IMR-90 (cell line): ENCODE measurements around the gene WBP1L. TPM values are rescaled to one million over a fixed set of nuclear protein-coding genes. Genes with fewer than 3 reads are reported as not detected.

ENCODE experiments used
- ATAC-seq: fragments of 200-7000 bp; cut with Tn5 transposase; 2 replicates; pipeline ENCODE4 v1.9.1; 2020; ENCODE audit warnings: low read depth, mild to moderate bottlenecking, moderate library complexity
- BruUV-seq: library from RNA; stranded (reverse); fragments of 400-500 nt; replicated peaks from 2 replicates; lab custom pipeline; 2021; lab: Mats Ljungman, UMichigan
- CTCF ChIA-PET: fragments of 300-600 bp; formaldehyde crosslinking; extraction: SDS; loops from one replicate; lab custom pipeline; 2021; ENCODE audit warnings: antibody characterized with exemption; lab: Yijun Ruan, JAX
- POLR2A ChIA-PET: fragments of 300-600 bp; sonication (Branson Sonifier 250); formaldehyde crosslinking; loops from one replicate; lab custom pipeline; 2022; ENCODE audit warnings: antibody characterized with exemption; ENCODE audit not compliant: unreplicated experiment; lab: Charles Lee
- DNase-seq: peaks from one replicate; pipeline ENCODE4 v3.0.0; 2013
- H2AFZ ChIP-seq: replicated peaks from 2 replicates; pipeline ENCODE3; 2013; ENCODE audit warnings: low read length, mild to moderate bottlenecking; ENCODE audit not compliant: poor library complexity
- H2AK5ac ChIP-seq: 2 replicates; pipeline ENCODE4 v1.6.1; 2013; ENCODE audit warnings: low read depth, low read length, inconsistent platforms
- H2AK9ac ChIP-seq: replicated peaks from 2 replicates; pipeline ENCODE3; 2013; ENCODE audit warnings: mild to moderate bottlenecking, low read depth, low read length, moderate library complexity; ENCODE audit not compliant: poor library complexity
- H2BK120ac ChIP-seq: 2 replicates; pipeline ENCODE4 v1.6.1; 2013; ENCODE audit warnings: low read depth, low read length, inconsistent platforms
- H2BK15ac ChIP-seq: 3 replicates; pipeline ENCODE4 v1.6.1; 2013; ENCODE audit warnings: low read depth, low read length, inconsistent platforms
- H2BK20ac ChIP-seq: 2 replicates; pipeline ENCODE4 v1.6.1; 2013; ENCODE audit warnings: low read depth, mild to moderate bottlenecking, inconsistent platforms, low read length, moderate library complexity
- H2BK5ac ChIP-seq: 2 replicates; pipeline ENCODE4 v1.6.1; 2013; ENCODE audit warnings: mild to moderate bottlenecking, low read depth, low read length, inconsistent platforms; ENCODE audit not compliant: poor library complexity, severe bottlenecking
- H3K14ac ChIP-seq: replicated peaks from 2 replicates; pipeline ENCODE4 v1.6.1; 2013; ENCODE audit warnings: low read depth, low read length, inconsistent platforms
- H3K18ac ChIP-seq: 2 replicates; pipeline ENCODE4 v1.6.1; 2013; ENCODE audit warnings: low read depth, low read length, control low read depth
- H3K23ac ChIP-seq: 2 replicates; pipeline ENCODE4 v1.6.1; 2013; ENCODE audit warnings: low read depth, low read length, inconsistent platforms
- H3K27ac ChIP-seq: 2 replicates; pipeline ENCODE4 v1.5.1; 2013; ENCODE audit warnings: mild to moderate bottlenecking, control low read depth, low read length; ENCODE audit not compliant: insufficient read depth
- H3K27me3 ChIP-seq: 2 replicates; pipeline ENCODE4 v1.6.1; 2013; ENCODE audit warnings: low read length; ENCODE audit not compliant: control insufficient read depth, insufficient read depth
- H3K36me3 ChIP-seq: 2 replicates; pipeline ENCODE4 v1.6.1; 2013; ENCODE audit warnings: low read length, mixed read lengths; ENCODE audit not compliant: control insufficient read depth, insufficient read depth
- H3K4ac ChIP-seq: 2 replicates; pipeline ENCODE4 v1.6.1; 2013; ENCODE audit warnings: low read depth, low read length, inconsistent platforms
- H3K4me1 ChIP-seq: 2 replicates; pipeline ENCODE4 v1.6.1; 2013; ENCODE audit warnings: low read length, mixed read lengths; ENCODE audit not compliant: control insufficient read depth, insufficient read depth
- H3K4me2 ChIP-seq: 2 replicates; pipeline ENCODE4 v1.6.1; 2013; ENCODE audit warnings: low read depth, mild to moderate bottlenecking, control low read depth, low read length, moderate library complexity
- H3K4me3 ChIP-seq: 2 replicates; pipeline ENCODE4 v1.5.1; 2013; ENCODE audit warnings: low read depth, mild to moderate bottlenecking, control low read depth, low read length, moderate library complexity; ENCODE audit not compliant: insufficient read depth
- H3K56ac ChIP-seq: 2 replicates; pipeline ENCODE4 v1.6.1; 2013; ENCODE audit warnings: low read length, inconsistent platforms; ENCODE audit not compliant: insufficient read depth; ENCODE audit errors: extremely low read depth
- H3K79me1 ChIP-seq, 2 experiments: 2 replicates each; pipeline ENCODE4 v1.6.1; 2013; ENCODE audit warnings: low read length in 2 of 2, inconsistent platforms in 1 of 2, low read depth in 1 of 2
- H3K9ac ChIP-seq: 2 replicates; pipeline ENCODE4 v1.6.1; 2013; ENCODE audit warnings: low read depth, low read length, control low read depth
- H3K9me1 ChIP-seq: 2 replicates; pipeline ENCODE4 v1.6.1; 2013; ENCODE audit warnings: low read length, inconsistent platforms; ENCODE audit not compliant: insufficient read depth
- H3K9me3 ChIP-seq: 2 replicates; pipeline ENCODE4 v1.6.1; 2013; ENCODE audit warnings: low read length; ENCODE audit not compliant: control insufficient read depth, insufficient read depth
- H4K20me1 ChIP-seq: 2 replicates; pipeline ENCODE4 v1.6.1; 2013; ENCODE audit warnings: low read length, inconsistent platforms; ENCODE audit not compliant: insufficient read depth
- H4K5ac ChIP-seq: 2 replicates; pipeline ENCODE4 v1.6.1; 2013; ENCODE audit warnings: mild to moderate bottlenecking, low read depth, low read length, control low read depth
- H4K8ac ChIP-seq, 2 experiments: 2 replicates each; pipeline ENCODE4 v1.6.1; 2013; ENCODE audit warnings: low read depth in 2 of 2, low read length in 2 of 2, control low read depth in 1 of 2, inconsistent platforms in 1 of 2
- H4K91ac ChIP-seq: 2 replicates; pipeline ENCODE4 v1.6.1; 2013; ENCODE audit warnings: low read depth, low read length, inconsistent platforms; ENCODE audit not compliant: insufficient read depth
- BHLHE40 ChIP-seq: fragments of 150-350 bp; IDR thresholded peaks from 2 replicates; pipeline ENCODE4 v1.6.1; 2016; ENCODE audit warnings: mild to moderate bottlenecking, low read depth, low read length
- CEBPB ChIP-seq: IDR thresholded peaks from 2 replicates; pipeline ENCODE4 v1.6.1; 2012; ENCODE audit warnings: low read depth, low read length, improper control_type of control experiment
- FOS ChIP-seq: fragments of 150-350 bp; IDR thresholded peaks from 2 replicates; pipeline ENCODE4 v1.6.1; 2016; ENCODE audit warnings: low read depth, low read length
- MAFK ChIP-seq: IDR thresholded peaks from 2 replicates; pipeline ENCODE4 v1.6.1; 2012; ENCODE audit warnings: low read depth, low read length, improper control_type of control experiment
- POLR2A ChIP-seq: IDR thresholded peaks from 2 replicates; pipeline ENCODE4 v1.6.1; 2012; ENCODE audit warnings: mild to moderate bottlenecking, low read depth, low read length
- RCOR1 ChIP-seq: IDR thresholded peaks from 2 replicates; pipeline ENCODE4 v1.6.1; 2012; ENCODE audit warnings: mild to moderate bottlenecking, low read length, improper control_type of control experiment; ENCODE audit not compliant: insufficient replicate concordance
- RFX5 ChIP-seq: IDR thresholded peaks from 2 replicates; pipeline ENCODE4 v1.8.0; 2012; ENCODE audit warnings: low read depth, mild to moderate bottlenecking, low read length, moderate library complexity
- WGBS, 2 experiments: methylation state at CpG; one replicate each; pipeline versions ENCODE4 v1.1.5 to v1.1.7; 2013; ENCODE audit warnings: missing lambda C conversion rate in 2 of 2; ENCODE audit not compliant: insufficient read length in 1 of 2; ENCODE audit errors: extremely low coverage in 2 of 2; 5-methylcytosine and 5-hydroxymethylcytosine counted together
- dilution Hi-C: fragments of 300-500 bp; cut with HindIII; formaldehyde crosslinking; loops from one replicate; pipeline ENCODE4 v1.14.3; 2018; ENCODE audit warnings: low sequenced_read_pairs; ENCODE audit not compliant: unreplicated experiment
- in situ Hi-C: fragments of 300-500 bp; cut with MboI; formaldehyde crosslinking; loops from 3 replicates; pipeline ENCODE4 v1.14.3; 2019; ENCODE audit warnings: low sequenced_read_pairs, inconsistent platforms, mixed read lengths
- intact Hi-C: fragments of 100-400 bp; cut with micrococcal nuclease; formaldehyde crosslinking; loops from 2 replicates; pipeline ENCODE4 v1.10.0; 2022
- polyA plus RNA-seq, 3 experiments: library from polyadenylated mRNA; depleted of rRNA; stranded (reverse); fragments of >200 nt; gene quantifications; 2 replicates each; pipeline ENCODE4 v1.2.3, GENCODE V29; 2012; ENCODE audit warnings: low replicate concordance in 1 of 3
- total RNA-seq: library from RNA; depleted of rRNA; stranded (reverse); fragments of >200 nt; gene quantifications from 2 replicates; pipeline ENCODE4 v1.2.3, GENCODE V29; 2012
- TF ChIP-seq, protein P1 (sequence below): fragments of 150-350 bp; IDR thresholded peaks from 2 replicates; pipeline ENCODE4 v1.6.1; 2016; ENCODE audit warnings: low read depth, mild to moderate bottlenecking, low read length, moderate library complexity, borderline replicate concordance
- TF ChIP-seq, protein P2 (sequence below): fragments of 150-350 bp; IDR thresholded peaks from 2 replicates; pipeline ENCODE4 v1.6.1; 2017; ENCODE audit warnings: mild to moderate bottlenecking, antibody characterized with exemption, low read length, low read depth
- TF ChIP-seq, protein P3 (sequence below): conservative IDR thresholded peaks from 2 replicates; pipeline ENCODE4 v1.5.1; 2012; ENCODE audit warnings: mild to moderate bottlenecking, low read depth, low read length, improper control_type of control experiment

WBP1L gene
- total and polyA plus RNA-seq, 2 of the 4 experiments (the other 2 are of a cell fraction): 20.7 to 31.0 TPM

DNA sequence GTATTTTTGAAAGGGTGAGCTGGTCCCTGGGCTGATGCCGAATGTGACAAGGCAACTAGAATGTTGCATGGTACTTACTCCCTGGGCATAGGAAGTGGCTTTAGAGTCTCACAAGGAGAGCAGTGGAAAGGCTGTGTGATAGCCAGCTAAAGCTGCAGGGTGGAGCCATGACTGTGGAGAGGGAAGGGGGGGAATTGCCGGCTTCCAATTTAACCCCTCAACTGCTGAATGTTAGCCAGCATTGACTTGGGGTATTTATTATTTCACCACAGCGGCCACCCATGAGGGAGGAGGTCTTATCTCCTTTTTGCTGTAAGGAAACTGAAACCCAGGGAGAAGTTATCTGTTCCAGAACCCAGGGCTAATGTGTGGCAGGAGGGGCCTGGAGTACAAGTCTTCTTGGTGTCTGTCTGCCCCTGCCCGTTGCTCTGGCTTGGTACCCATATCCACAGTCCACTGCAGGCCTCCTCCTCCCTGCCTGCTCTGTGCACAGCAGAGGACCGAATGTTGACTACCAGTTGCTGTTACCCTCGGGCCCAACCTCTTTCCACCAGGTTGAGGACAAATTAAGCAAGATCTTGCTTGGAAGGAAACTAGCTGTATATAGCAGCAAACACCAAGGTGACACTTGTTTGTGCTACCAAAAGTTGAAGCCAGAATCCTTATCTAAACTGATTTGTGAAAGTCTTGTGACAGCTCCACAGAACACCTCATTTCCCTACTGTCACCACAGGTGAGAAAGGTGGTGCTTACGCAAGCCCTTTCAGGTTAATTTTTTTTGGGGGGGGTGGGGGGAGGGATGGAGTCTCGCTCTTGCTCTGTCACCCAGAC, 37.6 kb downstream of the WBP1L start (continued):
- TF ChIP-seq, protein P1, sequence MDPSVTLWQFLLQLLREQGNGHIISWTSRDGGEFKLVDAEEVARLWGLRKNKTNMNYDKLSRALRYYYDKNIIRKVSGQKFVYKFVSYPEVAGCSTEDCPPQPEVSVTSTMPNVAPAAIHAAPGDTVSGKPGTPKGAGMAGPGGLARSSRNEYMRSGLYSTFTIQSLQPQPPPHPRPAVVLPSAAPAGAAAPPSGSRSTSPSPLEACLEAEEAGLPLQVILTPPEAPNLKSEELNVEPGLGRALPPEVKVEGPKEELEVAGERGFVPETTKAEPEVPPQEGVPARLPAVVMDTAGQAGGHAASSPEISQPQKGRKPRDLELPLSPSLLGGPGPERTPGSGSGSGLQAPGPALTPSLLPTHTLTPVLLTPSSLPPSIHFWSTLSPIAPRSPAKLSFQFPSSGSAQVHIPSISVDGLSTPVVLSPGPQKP: no peak

DNA sequence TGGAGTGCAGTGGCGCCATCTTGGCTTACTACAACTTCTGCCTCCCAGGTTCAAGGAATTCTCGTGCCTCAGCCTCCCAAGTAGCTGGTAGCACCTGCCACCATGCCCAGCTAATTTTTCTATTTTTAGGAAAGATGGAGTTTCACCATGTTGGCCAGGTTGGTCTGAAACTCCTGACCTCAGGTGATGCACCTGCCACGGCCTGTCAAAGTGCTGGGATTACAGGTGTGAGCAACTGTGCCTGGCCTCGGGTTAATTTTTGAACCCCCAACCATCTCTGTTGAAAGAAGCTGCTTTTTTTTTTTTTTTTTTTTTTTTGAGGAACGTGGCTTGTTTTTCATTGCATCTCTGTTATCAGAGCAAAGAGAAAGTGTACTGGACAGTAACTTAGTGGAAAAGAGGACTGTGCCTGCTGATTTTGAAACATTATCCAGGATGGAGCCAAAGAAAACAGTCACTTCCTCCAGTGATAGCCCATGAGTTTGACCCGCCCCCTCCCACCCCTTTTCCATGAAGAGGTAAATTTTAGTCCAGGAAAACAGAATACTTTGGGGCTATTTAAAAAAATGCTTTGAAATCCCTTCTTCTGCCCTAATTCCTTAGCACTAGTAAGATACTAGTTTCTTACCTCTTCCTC, 38.3 kb downstream of the WBP1L start:
- Histone ChIP-seq H3K9me3 (no peaks in the 10 kb centered on the region), H2BK120ac (no peak overlapping the region), H4K20me1 (peaks cover 89% of the 10 kb centered on the region), H3K9me1 (peaks cover 24% of the 10 kb centered on the region), H2BK15ac (no peak overlapping the region), H3K9ac (no peak overlapping the region), H2BK20ac (no peak overlapping the region), H2AK5ac (no peak overlapping the region), H2BK5ac (no peak overlapping the region), H3K23ac (no peak overlapping the region), H3K4ac (no peak overlapping the region), H2AK9ac (no peak overlapping the region), H3K79me1 (peaks cover 49 to 61% of the 10 kb centered on the region in 2 experiments), H4K5ac (no peak overlapping the region), H4K91ac (no peak overlapping the region), H4K8ac (no peak overlapping the region), H3K4me3 (no peak overlapping the region), H2AFZ (no peak overlapping the region), H3K56ac (no peak overlapping the region), H3K27me3 (peaks cover 5% of the 10 kb centered on the region), H3K27ac (no peak overlapping the region), H3K18ac (no peak overlapping the region), H3K36me3 (peaks cover 2% of the 10 kb centered on the region; the same call in 1 of the 2 replicates), H3K4me1 (peaks cover 20% of the 10 kb centered on the region), H3K4me2 (peak overlapping the region; percentile 74; the same call in 1 of the 2 replicates), H3K14ac (no peak overlapping the region)
- dilution Hi-C loops: no loop called here
- in situ Hi-C loops: no loop called here
- ATAC-seq: no peak
- no peak for TF ChIP-seq FOS
- TF ChIP-seq, protein P2, sequence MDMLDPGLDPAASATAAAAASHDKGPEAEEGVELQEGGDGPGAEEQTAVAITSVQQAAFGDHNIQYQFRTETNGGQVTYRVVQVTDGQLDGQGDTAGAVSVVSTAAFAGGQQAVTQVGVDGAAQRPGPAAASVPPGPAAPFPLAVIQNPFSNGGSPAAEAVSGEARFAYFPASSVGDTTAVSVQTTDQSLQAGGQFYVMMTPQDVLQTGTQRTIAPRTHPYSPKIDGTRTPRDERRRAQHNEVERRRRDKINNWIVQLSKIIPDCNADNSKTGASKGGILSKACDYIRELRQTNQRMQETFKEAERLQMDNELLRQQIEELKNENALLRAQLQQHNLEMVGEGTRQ: no peak
- TF ChIP-seq, protein P3, sequence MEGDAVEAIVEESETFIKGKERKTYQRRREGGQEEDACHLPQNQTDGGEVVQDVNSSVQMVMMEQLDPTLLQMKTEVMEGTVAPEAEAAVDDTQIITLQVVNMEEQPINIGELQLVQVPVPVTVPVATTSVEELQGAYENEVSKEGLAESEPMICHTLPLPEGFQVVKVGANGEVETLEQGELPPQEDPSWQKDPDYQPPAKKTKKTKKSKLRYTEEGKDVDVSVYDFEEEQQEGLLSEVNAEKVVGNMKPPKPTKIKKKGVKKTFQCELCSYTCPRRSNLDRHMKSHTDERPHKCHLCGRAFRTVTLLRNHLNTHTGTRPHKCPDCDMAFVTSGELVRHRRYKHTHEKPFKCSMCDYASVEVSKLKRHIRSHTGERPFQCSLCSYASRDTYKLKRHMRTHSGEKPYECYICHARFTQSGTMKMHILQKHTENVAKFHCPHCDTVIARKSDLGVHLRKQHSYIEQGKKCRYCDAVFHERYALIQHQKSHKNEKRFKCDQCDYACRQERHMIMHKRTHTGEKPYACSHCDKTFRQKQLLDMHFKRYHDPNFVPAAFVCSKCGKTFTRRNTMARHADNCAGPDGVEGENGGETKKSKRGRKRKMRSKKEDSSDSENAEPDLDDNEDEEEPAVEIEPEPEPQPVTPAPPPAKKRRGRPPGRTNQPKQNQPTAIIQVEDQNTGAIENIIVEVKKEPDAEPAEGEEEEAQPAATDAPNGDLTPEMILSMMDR: no peak
- TF ChIP-seq CEBPB: peak; percentile 49; the same call in 1 of the 2 replicates
- no peak for TF ChIP-seq MAFK
- TF ChIP-seq RFX5: no peak
- TF ChIP-seq BHLHE40: no peak
- TF ChIP-seq RCOR1: no peak
- TF ChIP-seq POLR2A: no peak
- no TSS peak for BruUV-seq
- intact Hi-C loops: loop anchor here (2.0 to 5.0 kb wide), 2 partner anchors 21 to 40 kb away; partner anchors contain the start of gene WBP1L
- peak; percentile 65 for DNase-seq
- CTCF ChIA-PET: interaction anchor here (0.6 kb wide), 1 partner anchor 212 kb away, joined by 3 read pairs; no protein-coding TSS in a partner anchor
- 80% methylated on average over 1 of the region's 6 CpGs; no CpG with 5 or more reads in 1 of the 2 experiments for WGBS, 2 experiments
- POLR2A ChIA-PET: no interaction called here
